GM18873 (cell line): Measurements from ENCODE around the gene AGAP1.

Experiments used
- ATAC-seq: cut with Tn5 transposase; IDR thresholded peaks from one replicate; pipeline ENCODE4 v1.9.1; 2021; ENCODE audit warnings: mild to moderate bottlenecking, moderate library complexity, moderate number of reproducible peaks; ENCODE audit not compliant: unreplicated experiment, low FRiP score

The AGAP1 gene

GRCh38 chr2:236177604-236177966 lies 683.7 kb downstream of the AGAP1 start:
- ATAC-seq = no peak

- ATAC-seq = no peak
Measured at GRCh38 chr2:236177967-236178889, 684.4 kb downstream of the AGAP1 start.

DNA sequence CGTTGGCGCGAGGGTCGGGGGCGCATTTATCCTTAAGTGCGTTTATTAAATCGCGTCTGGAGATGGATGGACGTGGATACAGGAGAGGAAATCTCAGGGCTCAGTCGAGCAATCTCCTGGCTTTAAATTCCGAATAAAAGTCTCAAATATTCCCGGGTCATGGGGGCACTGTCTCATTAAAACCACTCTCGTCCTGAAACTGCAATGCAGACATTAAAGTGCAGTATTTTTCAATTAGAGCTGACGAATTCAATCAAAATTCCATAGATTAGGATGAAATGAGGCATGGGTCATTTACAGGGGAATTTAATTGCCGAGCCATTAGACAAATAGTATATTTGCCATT lies 685.0 kb downstream of the AGAP1 start:
- ATAC-seq = no peak

- ATAC-seq = no peak
Measured at GRCh38 chr2:236179236-236180075, 685.6 kb downstream of the AGAP1 start.

DNA sequence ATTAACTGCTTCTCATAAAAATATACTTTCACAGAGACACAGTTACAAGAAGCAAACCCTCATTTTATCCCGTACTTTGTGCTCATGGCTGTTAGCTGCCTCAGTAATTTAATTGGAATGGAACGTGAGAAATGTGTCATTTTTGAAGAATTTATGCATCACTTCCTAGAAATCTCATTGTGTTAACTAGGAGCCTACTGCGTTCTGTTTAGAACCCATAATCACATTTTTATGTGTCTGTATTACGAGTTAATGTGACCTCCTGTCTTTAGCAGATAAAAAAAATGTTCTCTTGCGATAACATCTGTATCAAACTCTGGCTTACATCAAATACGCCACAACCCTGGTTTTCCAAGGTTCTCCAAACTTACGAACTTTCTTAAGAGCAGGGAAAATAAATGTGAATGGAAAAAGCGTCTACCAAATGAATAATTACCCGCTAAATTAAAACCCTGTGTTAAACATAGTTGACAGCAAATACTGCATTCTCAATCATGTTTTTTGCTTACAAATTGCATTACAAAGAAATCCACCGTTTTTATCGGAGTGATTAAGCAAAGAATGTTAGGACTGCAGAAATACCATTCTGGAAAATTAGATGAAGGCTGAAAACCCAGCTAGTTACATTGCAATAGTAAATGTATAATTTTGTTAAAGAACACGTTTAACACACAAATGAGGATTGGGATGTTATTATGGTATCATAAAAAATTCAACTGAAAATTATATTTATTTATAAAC lies 686.4 kb downstream of the AGAP1 start:
- ATAC-seq = no peak

DNA sequence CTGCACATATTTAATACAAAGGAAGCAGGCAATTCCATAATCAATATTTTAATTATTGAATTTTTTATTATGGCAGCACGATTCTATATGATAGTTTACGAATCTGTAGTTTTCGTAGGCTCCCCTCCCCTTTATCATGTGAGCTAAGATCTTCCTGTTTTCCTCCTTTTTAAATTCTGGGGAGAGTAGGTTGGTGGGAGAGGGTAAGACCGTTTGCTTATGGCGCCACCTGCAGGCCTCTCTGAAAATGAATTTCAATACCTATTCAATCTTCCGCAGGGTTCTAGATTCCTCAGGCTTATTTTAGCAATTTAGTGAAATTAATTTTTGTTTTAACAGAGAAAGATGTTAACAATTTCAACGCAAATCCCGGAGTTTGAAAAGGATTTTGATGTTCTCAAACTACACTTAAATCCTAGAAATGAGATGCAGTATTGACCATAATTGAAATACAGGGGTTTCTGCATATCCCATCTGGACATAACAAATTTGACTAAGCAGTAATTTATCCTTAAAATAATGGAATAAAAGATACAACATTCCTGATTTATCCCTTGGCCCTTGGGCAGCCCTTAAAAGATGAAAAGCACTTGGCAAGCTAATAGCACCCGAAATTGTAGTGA lies 687.1 kb downstream of the AGAP1 start:
- ATAC-seq = no peak
